GM21786 (cell line): ENCODE data around the gene ALDH1A2.
"Not testable (repeated sequence)": the region's sequence is repeated elsewhere in the genome, so short reads cannot be mapped to it uniquely, and the experiment has no call there.

Experiments
- ATAC-seq: cut with Tn5 transposase; IDR thresholded peaks from one replicate; pipeline ENCODE4 v1.9.1; 2021; ENCODE audit not compliant: unreplicated experiment

Gene ALDH1A2

GRCh38 chr15:58065445-58066041 is at the start of gene ALDH1A2:
Gene ALDH1A2, minus strand, starts transcription at chr15:58065711. Its CDS starts 61 bp downstream, at chr15:58065650.
- no peak for ATAC-seq

DNA sequence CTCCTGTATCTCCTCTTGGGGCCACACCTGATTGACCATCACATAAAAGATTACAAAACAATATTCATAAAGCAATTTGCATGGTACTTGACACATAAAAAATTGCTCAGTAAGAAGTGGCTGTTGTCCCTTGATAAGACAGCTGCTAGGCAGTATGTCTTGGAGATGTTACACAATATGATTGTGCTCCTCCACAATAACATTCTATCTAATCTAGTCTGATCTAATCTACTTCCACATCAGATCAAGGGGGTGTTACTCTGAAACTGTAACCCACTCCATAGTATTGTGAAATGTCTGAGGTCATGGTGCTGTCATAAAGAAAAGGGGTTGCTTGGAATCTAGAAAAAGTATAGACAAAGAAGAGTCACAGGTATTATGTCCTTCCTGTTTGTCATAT is 49.3 kb upstream of the ALDH1A2 start:
- no peak for ATAC-seq

DNA sequence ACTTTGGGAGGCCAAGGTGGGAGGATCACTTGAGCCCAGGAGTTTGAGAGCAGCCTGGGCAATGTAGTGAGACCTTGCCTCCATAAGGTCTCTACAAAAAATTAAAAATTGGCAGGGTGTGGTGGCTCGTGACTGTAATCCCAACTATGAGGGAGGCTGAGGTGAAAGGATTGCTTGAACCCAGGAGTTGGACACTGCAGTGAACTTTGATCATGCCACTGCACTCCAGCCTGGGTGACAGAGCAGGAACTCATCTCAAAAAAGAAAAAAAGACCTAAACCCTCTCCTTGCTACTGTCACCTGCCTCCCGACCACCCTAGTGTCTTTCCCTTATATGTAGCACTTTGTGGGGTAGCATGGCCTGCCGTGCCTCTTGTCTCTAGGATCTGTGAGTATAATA is 48.9 kb upstream of the ALDH1A2 start:
- ATAC-seq: no peak

- not testable (repeated sequence) for ATAC-seq
These were observed 47.8 kb upstream of the ALDH1A2 start for GRCh38 chr15:58113358-58113757.

DNA sequence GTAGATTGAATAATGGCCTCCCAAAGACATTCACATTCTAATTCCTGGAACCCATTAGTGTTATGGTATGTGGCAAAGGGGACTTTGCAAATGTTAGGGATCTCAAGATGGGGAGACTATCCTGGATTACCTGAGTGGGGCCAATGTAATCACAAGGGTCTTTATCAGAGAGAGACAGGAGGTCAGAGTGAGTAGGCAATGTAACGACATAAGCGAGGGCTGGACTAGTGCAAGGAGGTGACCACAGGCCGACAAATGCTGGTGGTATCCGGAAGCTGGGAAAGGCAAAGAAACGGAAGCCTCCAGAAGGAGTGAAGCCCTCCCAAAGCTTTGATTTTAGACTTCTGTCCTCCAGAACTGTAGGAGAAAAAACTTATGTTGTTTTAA is 46.2 kb upstream of the ALDH1A2 start:
- ATAC-seq: no peak

GRCh38 chr15:58110999-58111717 is 45.6 kb upstream of the ALDH1A2 start:
- no peak for ATAC-seq

- no peak for ATAC-seq
These were observed 43.9 kb upstream of the ALDH1A2 start for GRCh38 chr15:58109419-58109818.

DNA sequence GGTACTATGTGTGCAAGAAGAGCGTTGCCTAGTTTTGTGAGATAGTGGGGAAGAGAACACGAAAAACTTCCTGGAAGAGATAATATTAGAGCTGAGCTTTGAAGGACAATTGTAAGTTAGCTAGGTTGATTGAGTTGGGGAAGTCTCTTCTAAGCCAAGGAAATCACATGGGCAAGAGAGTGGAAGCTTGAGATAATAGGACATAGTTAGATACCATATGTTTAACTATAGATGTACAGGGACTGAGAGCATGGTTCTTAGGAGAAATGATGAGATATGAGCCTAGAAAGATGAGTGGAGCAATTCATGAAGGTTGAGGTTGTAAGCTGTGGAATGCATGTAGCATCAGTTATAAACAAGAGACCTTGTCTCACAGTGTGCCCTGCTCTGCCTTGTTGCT is 42.6 kb upstream of the ALDH1A2 start:
- no peak for ATAC-seq

GRCh38 chr15:58103482-58103881 is 38.0 kb upstream of the ALDH1A2 start:
- no peak for ATAC-seq

- no peak for ATAC-seq
These were observed 31.1 kb upstream of the ALDH1A2 start for GRCh38 chr15:58096529-58097084.

GRCh38 chr15:58095415-58095814 is 29.9 kb upstream of the ALDH1A2 start:
- no peak for ATAC-seq

DNA sequence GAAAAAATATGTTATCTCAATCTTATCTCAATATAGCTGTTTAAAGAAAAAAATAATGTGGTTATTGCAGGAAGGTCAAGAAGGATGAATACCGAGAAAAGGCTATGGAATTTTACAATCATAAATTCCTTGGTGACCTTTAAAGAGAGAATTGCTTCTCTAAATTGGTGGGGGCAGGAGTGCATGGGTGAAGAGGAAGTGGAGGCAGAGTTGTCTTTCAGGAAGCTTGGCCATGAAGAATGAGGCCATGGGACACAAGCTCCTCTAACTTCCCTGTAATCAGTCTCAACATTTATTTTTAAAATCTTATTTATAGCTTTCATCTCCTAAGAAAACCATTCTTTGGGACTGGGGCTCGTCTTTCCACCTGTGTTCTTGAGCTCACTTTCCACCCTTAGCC is 22.4 kb upstream of the ALDH1A2 start:
- no peak for ATAC-seq

- ATAC-seq: no peak
These were observed 21.0 kb upstream of the ALDH1A2 start for GRCh38 chr15:58086491-58086890.

GRCh38 chr15:58083526-58083925 is 18.0 kb upstream of the ALDH1A2 start:
- ATAC-seq: no peak

- ATAC-seq: no peak
These were observed 16.4 kb upstream of the ALDH1A2 start for GRCh38 chr15:58081891-58082290.

GRCh38 chr15:58081456-58081855 is 15.9 kb upstream of the ALDH1A2 start:
- no peak for ATAC-seq

GRCh38 chr15:58080959-58081358 is 15.4 kb upstream of the ALDH1A2 start:
- ATAC-seq: not testable (repeated sequence)

DNA sequence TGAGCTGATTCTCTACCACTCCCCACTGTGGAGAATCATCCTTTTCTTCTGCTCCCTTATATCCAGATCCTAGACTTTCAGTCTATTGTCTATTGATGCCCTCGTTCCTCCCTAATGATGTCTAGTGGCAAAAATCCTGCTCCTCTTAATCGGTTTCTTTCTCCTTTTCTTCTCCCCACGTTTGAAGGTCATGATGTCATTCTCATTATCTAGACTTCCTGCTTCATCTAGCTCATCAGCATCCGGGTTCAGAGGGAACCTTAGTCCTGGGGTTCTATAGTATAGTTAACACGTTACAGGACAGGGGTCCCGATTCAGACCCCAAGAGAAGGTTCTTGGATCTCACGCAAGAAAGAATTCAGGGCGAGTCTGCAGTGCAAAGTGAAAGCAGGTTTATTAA is 14.9 kb upstream of the ALDH1A2 start:
- no peak for ATAC-seq

GRCh38 chr15:58078591-58078990 is 13.1 kb upstream of the ALDH1A2 start:
- ATAC-seq: no peak

DNA sequence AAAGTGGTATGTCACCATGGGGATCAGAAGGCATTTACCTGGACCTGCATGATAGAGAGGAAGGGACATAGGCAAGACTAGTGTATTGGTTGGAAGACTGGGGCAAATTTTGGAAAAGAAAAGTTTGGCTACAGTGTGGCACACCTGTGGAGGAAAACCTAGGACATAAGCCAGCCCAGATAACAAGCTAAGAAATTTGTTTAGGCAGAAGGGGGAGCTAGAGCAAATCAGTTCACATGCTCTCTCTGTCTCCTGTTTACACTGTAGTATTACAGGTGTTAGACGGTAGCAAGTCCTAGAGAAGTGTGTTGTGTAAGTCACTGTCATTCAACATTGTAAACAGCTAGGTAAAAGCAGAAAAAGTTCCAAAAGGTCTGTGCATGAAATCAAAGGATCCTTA is 11.9 kb upstream of the ALDH1A2 start:
- no peak for ATAC-seq

DNA sequence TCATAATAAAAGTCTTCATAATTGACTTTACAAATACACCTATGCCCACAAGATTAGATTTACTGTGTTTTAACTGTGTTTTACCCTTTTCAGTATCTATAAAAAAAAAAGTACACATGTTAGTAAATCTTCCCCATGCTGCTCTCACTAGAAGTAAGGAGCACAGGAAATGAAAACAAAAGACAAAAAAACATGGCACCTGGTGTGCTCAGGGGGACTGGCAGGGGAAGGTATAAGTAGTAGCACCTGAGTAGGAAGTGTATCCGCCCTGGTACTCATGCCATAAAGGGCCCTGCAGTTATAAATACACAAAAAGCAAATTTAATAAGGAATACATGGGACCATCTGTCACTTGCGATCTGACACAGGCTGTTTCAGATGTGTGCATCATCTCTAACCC is 8.9 kb upstream of the ALDH1A2 start:
- ATAC-seq: no peak

- no peak for ATAC-seq
These were observed 5.4 kb upstream of the ALDH1A2 start for GRCh38 chr15:58070801-58071418.
